Measurements from ENCODE around the gene TSC22D1.

DNA sequence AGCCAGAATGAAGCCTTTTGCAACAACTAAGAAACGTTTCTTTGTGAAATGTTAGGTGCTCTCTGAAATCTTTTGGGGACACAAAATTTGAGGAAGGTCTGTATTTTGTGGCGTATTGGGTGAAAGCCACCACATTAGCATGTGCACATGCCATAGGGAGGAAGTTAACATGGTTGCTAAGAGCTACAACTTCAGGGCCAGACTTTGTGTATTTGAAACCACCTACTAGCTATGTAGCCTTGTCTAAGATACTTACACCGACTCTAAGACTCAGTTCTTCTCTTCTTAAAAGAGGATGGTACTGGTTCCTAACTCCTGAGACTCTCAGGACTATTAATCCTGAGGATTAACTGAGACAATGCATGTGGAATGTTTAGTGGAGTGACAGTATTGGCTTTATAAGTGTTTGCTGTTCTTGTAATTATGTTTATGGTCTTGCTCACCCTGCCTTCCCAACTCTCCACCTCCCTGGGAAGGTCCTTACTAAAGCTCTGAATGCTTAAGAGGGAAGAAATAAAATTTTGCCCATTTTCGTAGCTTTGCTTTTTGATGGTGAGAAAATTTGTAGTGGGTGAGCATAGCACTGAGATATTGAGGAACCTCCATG lies 187.0 kb downstream of the TSC22D1 start:
- TF ChIP-seq, protein P1, sequence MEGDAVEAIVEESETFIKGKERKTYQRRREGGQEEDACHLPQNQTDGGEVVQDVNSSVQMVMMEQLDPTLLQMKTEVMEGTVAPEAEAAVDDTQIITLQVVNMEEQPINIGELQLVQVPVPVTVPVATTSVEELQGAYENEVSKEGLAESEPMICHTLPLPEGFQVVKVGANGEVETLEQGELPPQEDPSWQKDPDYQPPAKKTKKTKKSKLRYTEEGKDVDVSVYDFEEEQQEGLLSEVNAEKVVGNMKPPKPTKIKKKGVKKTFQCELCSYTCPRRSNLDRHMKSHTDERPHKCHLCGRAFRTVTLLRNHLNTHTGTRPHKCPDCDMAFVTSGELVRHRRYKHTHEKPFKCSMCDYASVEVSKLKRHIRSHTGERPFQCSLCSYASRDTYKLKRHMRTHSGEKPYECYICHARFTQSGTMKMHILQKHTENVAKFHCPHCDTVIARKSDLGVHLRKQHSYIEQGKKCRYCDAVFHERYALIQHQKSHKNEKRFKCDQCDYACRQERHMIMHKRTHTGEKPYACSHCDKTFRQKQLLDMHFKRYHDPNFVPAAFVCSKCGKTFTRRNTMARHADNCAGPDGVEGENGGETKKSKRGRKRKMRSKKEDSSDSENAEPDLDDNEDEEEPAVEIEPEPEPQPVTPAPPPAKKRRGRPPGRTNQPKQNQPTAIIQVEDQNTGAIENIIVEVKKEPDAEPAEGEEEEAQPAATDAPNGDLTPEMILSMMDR (conservative IDR thresholded peaks at IDR 0.05; ENCODE audit: low read depth, low read length) = no peak
- no peak for TF ChIP-seq EZH2 (IDR thresholded peaks at IDR 0.05; ENCODE audit: borderline replicate concordance, low read depth, low read length, poor library complexity, severe bottlenecking)

All from A673 (cell line).